Activated T-helper 1 cell treated with anti-CD3 and anti-CD28 coated beads, Interleukin-12 subunit alpha, Interleukin-12 subunit beta, Interleukin-2, Interleukin-4 antibody, amounts not matched to agents 30 ng/mL and 10 ng/mL and 1 ng/mL, durations not matched to agents 14 hours and 24 hours and 36 hours (primary cell): Measurements from ENCODE around the gene ZFYVE19. TPM values are rescaled to one million over a fixed set of nuclear protein-coding genes. Genes with fewer than 3 reads are reported as not detected.

Source experiments
- DNase-seq: peaks from one replicate; pipeline ENCODE4 v3.0.0; 2021; ENCODE audit warnings: low spot score
- H3K27ac Mint-ChIP-seq: one replicate; pipeline ENCODE4 v1.8.0; 2021; ENCODE audit warnings: mild to moderate bottlenecking, mixed read lengths
- H3K27me3 Mint-ChIP-seq: one replicate; pipeline ENCODE4 v1.8.0; 2022; ENCODE audit warnings: mild to moderate bottlenecking, moderate library complexity, mixed read lengths; ENCODE audit not compliant: insufficient read depth
- H3K36me3 Mint-ChIP-seq: one replicate; pipeline ENCODE4 v1.8.0; 2021; ENCODE audit warnings: low read depth, mixed read lengths
- H3K4me1 Mint-ChIP-seq: one replicate; pipeline ENCODE4 v1.8.0; 2021; ENCODE audit warnings: low read depth, mixed read lengths
- H3K4me3 Mint-ChIP-seq: one replicate; pipeline ENCODE4 v1.8.0; 2021; ENCODE audit warnings: mild to moderate bottlenecking, moderate library complexity, mixed read lengths
- H3K9me3 Mint-ChIP-seq: one replicate; pipeline ENCODE4 v1.8.0; 2021; ENCODE audit warnings: mixed read lengths
- intact Hi-C: fragments of 100-400 bp; cut with micrococcal nuclease; formaldehyde crosslinking; loops from one replicate; pipeline ENCODE4 v1.15.1; 2024
- total RNA-seq: library from RNA; stranded (reverse); gene quantifications from 2 replicates; pipeline ENCODE4 v1.2.3, GENCODE V29; 2022

Gene ZFYVE19
- total RNA-seq, 1 donor from 2014 or later: 38.6 TPM

- Mint-ChIP-seq H3K9me3 (no peaks in the 10 kb centered on the region), H3K4me1 (peaks cover 31% of the 10 kb centered on the region), H3K27ac (peak within 1 kb of the TSS; percentile 81), H3K27me3 (no peaks in the 10 kb centered on the region), H3K36me3 (peaks cover 15% of the 10 kb centered on the region), H3K4me3 (peak within 1 kb of the TSS; percentile 35)
- no peak for DNase-seq
- intact Hi-C loops: no loop called here
Observed at GRCh38 chr15:40769274-40770146, 37.4 kb upstream of the ZFYVE19 start, which contains the start of gene C15orf62. Gene C15orf62 (plus strand): TSS chr15:40769980. CDS start chr15:40770496, 516 bp downstream.

GRCh38 chr15:40770147-40770721 lies 36.7 kb upstream of the ZFYVE19 start:
- no peak overlapping the region for H3K4me3 Mint-ChIP-seq
- peaks cover 24% of the 10 kb centered on the region for H3K4me1 Mint-ChIP-seq
- no peaks in the 10 kb centered on the region for H3K27me3 Mint-ChIP-seq
- intact Hi-C loops: no loop called here
- peak overlapping the region; percentile 81 for H3K27ac Mint-ChIP-seq
- DNase-seq: no peak
- peaks cover 13% of the 10 kb centered on the region for H3K36me3 Mint-ChIP-seq
- H3K9me3 Mint-ChIP-seq: no peaks in the 10 kb centered on the region

- H3K9me3 Mint-ChIP-seq: no peaks in the 10 kb centered on the region
- peaks cover 18% of the 10 kb centered on the region for H3K4me1 Mint-ChIP-seq
Observed at GRCh38 chr15:40771242-40771641, 35.6 kb upstream of the ZFYVE19 start.

DNA sequence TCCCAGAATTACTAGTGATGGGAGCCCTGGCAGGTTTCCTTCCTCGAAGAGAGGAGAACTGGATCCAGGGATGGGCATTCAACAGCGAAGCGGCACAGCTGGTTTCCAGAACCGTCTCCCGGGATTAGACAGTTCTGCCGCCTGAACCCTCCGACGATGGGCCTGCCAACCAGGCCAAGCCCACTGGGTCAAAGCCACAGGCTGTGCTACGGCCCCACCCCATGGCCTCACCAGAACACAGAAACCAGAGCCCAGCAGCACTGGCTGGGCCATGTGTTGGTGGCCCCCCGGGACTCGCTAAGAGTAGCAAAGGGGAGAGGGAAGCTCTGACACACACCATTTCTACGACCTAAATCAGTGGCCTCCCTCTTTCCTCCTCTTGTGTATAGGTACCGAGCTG lies 34.9 kb upstream of the ZFYVE19 start:
- DNase-seq: no peak
- Mint-ChIP-seq H3K36me3 (peaks cover 18% of the 10 kb centered on the region), H3K4me1 (peaks cover 25% of the 10 kb centered on the region), H3K27ac (no peak overlapping the region), H3K4me3 (no peak overlapping the region), H3K27me3 (no peaks in the 10 kb centered on the region), H3K9me3 (no peaks in the 10 kb centered on the region)
- intact Hi-C loops: no loop called here

More at GRCh38 chr15:40771242-40771641, 35.6 kb upstream of the ZFYVE19 start:
- Mint-ChIP-seq H3K27ac (no peak overlapping the region), H3K36me3 (peaks cover 12% of the 10 kb centered on the region), H3K27me3 (no peaks in the 10 kb centered on the region), H3K4me3 (no peak overlapping the region)
- intact Hi-C loops: no loop called here
- no peak for DNase-seq

- intact Hi-C loops: no loop called here
- Mint-ChIP-seq H3K4me1 (peaks cover 26% of the 10 kb centered on the region), H3K4me3 (no peak overlapping the region), H3K27me3 (no peaks in the 10 kb centered on the region), H3K9me3 (no peaks in the 10 kb centered on the region), H3K27ac (no peak overlapping the region), H3K36me3 (peaks cover 18% of the 10 kb centered on the region)
- DNase-seq: no peak
Observed at GRCh38 chr15:40773496-40773895, 33.4 kb upstream of the ZFYVE19 start.

GRCh38 chr15:40773902-40774301 lies 33.0 kb upstream of the ZFYVE19 start:
- intact Hi-C loops: no loop called here
- Mint-ChIP-seq H3K4me3 (no peak overlapping the region), H3K36me3 (peaks cover 18% of the 10 kb centered on the region), H3K4me1 (peaks cover 22% of the 10 kb centered on the region), H3K27me3 (no peaks in the 10 kb centered on the region), H3K9me3 (no peaks in the 10 kb centered on the region), H3K27ac (no peak overlapping the region)
- DNase-seq: no peak

DNA sequence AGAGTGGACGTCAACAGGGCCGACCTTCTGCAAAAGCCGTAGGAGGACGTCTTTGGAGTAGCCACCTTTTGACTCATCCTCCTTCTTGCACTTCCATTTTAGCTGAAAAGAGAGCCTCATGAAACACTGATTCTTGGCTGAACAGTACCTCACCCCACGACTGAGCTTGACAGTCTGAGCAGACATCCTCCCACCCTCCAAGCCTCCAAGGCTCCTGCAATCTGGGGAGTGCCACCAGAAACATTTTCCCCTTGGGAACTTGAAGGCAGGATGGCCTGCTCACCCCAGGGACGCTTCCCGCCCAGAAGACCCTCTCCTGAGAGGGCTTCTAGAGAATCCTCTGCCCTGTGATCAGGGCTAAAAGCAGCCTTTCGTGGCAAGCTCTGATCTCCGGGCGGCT lies 31.9 kb upstream of the ZFYVE19 start:
- Mint-ChIP-seq H3K27me3 (no peaks in the 10 kb centered on the region), H3K4me1 (peaks cover 12% of the 10 kb centered on the region), H3K27ac (no peak overlapping the region), H3K4me3 (no peak overlapping the region), H3K36me3 (peaks cover 15% of the 10 kb centered on the region), H3K9me3 (no peaks in the 10 kb centered on the region)
- intact Hi-C loops: no loop called here
- no peak for DNase-seq

GRCh38 chr15:40775740-40776536 lies 31.0 kb upstream of the ZFYVE19 start:
- H3K4me1 Mint-ChIP-seq: peaks cover 8% of the 10 kb centered on the region
- H3K27me3 Mint-ChIP-seq: no peaks in the 10 kb centered on the region
- no peak overlapping the region for H3K27ac Mint-ChIP-seq
- H3K36me3 Mint-ChIP-seq: peaks cover 14% of the 10 kb centered on the region
- no peak for DNase-seq
- intact Hi-C loops: no loop called here
- H3K4me3 Mint-ChIP-seq: no peak overlapping the region
- H3K9me3 Mint-ChIP-seq: no peaks in the 10 kb centered on the region

- DNase-seq: no peak
- Mint-ChIP-seq H3K27ac (peak overlapping the region; percentile 28), H3K4me3 (no peak overlapping the region), H3K36me3 (peaks cover 10% of the 10 kb centered on the region), H3K4me1 (peaks cover 8% of the 10 kb centered on the region), H3K9me3 (no peaks in the 10 kb centered on the region), H3K27me3 (no peaks in the 10 kb centered on the region)
- intact Hi-C loops: no loop called here
Observed at GRCh38 chr15:40776537-40777141, 30.2 kb upstream of the ZFYVE19 start.

DNA sequence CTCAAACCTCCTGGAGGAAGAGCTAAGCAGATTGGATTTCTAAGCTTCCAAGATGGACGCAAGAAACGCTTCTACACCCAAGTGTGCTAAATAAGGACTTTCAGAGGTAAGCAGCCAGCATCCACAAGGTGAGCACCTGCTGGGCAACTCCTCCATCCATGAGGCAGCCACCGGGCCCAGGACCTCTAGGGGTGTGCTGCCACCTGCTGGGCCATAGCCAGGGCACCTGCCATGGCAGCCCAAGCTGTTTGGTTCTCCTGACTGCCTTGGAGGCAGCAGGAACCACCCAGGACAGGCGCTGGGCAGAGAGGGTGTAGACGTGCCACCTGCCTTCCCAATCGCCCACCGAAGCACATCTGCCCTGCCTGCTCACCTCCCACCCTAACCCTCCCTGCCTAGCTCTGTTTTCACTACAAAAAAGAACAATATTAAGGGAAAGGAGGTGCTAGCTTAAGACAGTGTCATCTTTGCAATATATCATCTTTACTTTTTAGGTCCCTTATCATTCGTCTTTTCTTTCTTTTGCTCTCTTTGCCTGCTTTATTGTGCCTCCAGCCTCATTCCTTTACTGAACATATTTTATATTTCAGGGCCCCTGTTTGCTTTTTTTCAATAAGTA lies 24.2 kb upstream of the ZFYVE19 start:
- no peaks in the 10 kb centered on the region for H3K9me3 Mint-ChIP-seq
- intact Hi-C loops: loop anchor here (1.0 to 2.0 kb wide), 6 partner anchors 18 to 263 kb away; partner anchors contain the start of gene GCHFR
- DNase-seq: peak; percentile 74
- H3K4me3 Mint-ChIP-seq: no peak overlapping the region
- no peak overlapping the region for H3K27ac Mint-ChIP-seq
- H3K36me3 Mint-ChIP-seq: peaks cover 2% of the 10 kb centered on the region
- peaks cover 21% of the 10 kb centered on the region for H3K4me1 Mint-ChIP-seq
- H3K27me3 Mint-ChIP-seq: no peaks in the 10 kb centered on the region

GRCh38 chr15:40785164-40785563 lies 21.7 kb upstream of the ZFYVE19 start:
- peaks cover 6% of the 10 kb centered on the region for H3K36me3 Mint-ChIP-seq
- H3K27me3 Mint-ChIP-seq: no peaks in the 10 kb centered on the region
- H3K4me3 Mint-ChIP-seq: no peak overlapping the region
- DNase-seq: no peak
- H3K4me1 Mint-ChIP-seq: peaks cover 25% of the 10 kb centered on the region
- H3K27ac Mint-ChIP-seq: no peak overlapping the region
- intact Hi-C loops: no loop called here
- H3K9me3 Mint-ChIP-seq: no peaks in the 10 kb centered on the region

- intact Hi-C loops: no loop called here
- H3K9me3 Mint-ChIP-seq: no peaks in the 10 kb centered on the region
- no peak for DNase-seq
- H3K4me1 Mint-ChIP-seq: peaks cover 25% of the 10 kb centered on the region
- peaks cover 6% of the 10 kb centered on the region for H3K36me3 Mint-ChIP-seq
- H3K4me3 Mint-ChIP-seq: no peak overlapping the region
- H3K27me3 Mint-ChIP-seq: no peaks in the 10 kb centered on the region
- no peak overlapping the region for H3K27ac Mint-ChIP-seq
Observed at GRCh38 chr15:40785814-40786213, 21.1 kb upstream of the ZFYVE19 start.
